ENCODE results near the gene TEX22.

Gene TEX22

GRCh38 chr14:105397350-105397931 lies 897 bp upstream of the TEX22 start:
- Histone ChIP-seq H3K9me3 (ENCODE audit: control insufficient read depth, insufficient read depth, low read depth, low read length) (no peaks in the 10 kb centered on the region), H3K36me3 (ENCODE audit: control insufficient read depth in 2 of 2, insufficient read depth in 1 of 2, low read length in 2 of 2) (peaks cover 0 to 21% of the 10 kb centered on the region in 2 experiments; a peak in 2 of 3 replicates), H3K4me1 (ENCODE audit: control insufficient read depth, insufficient read depth, low read length) (no peaks in the 10 kb centered on the region), H3K27ac (ENCODE audit: extremely low read depth, low read depth, low read length) (peak overlapping the region; percentile 79; the same call in 1 of the 2 replicates), H3K4me3 (ENCODE audit: low read depth, low read length) (no peak overlapping the region)
- TF ChIP-seq PRDM10 (tag by site-specific recombination; IDR thresholded peaks at IDR 0.05) (peak; percentile 31; the same call in 1 of the 2 replicates), ZSCAN30 (tag by site-specific recombination; IDR thresholded peaks at IDR 0.05) (no peak), ZFP37 (tag by site-specific recombination; IDR thresholded peaks at IDR 0.05) (no peak)
- POLR2A ChIA-PET, result no interaction called here
- CTCF ChIA-PET, result interaction anchor here (0.6 kb wide), 1 partner anchor 351 kb away, joined by 3 read pairs; no protein-coding TSS in a partner anchor

- no peaks in the 10 kb centered on the region for H3K9me3 ChIP-seq (ENCODE audit: control insufficient read depth, insufficient read depth, low read depth, low read length)
- peak overlapping the region; percentile 67 for H3K4me3 ChIP-seq (ENCODE audit: low read depth, low read length)
- POLR2A ChIA-PET, result interaction anchor here (1.0 kb wide), 1 partner anchor 12 kb away, joined by 3 read pairs; no protein-coding TSS in a partner anchor
- CTCF ChIA-PET, result interaction anchor here (0.7 to 1.2 kb wide), 3 partner anchors 12 to 82 kb away, joined by 3 to 4 read pairs (median 3); no protein-coding TSS in a partner anchor
- peaks cover 0 to 21% of the 10 kb centered on the region in 2 experiments; a peak in 2 of 3 replicates for H3K36me3 ChIP-seq (ENCODE audit: control insufficient read depth in 2 of 2, insufficient read depth in 1 of 2, low read length in 2 of 2)
- peak overlapping the region; percentile 79; the same call in 1 of the 2 replicates for H3K27ac ChIP-seq (ENCODE audit: extremely low read depth, low read depth, low read length)
- TF ChIP-seq KLF17 (tag by site-specific recombination; IDR thresholded peaks at IDR 0.05) (no peak), BCL6B (tag by site-specific recombination; IDR thresholded peaks at IDR 0.05) (no peak), ZIC2 (tag by site-specific recombination; IDR thresholded peaks at IDR 0.05) (0 out of 2 replicates have a peak, but pooled peaks have one; percentile 55), ZNF133 (tag by site-specific recombination; IDR thresholded peaks at IDR 0.05) (no peak), ZBTB11 (tag by site-specific recombination; conservative IDR thresholded peaks at IDR 0.05; ENCODE audit: low read depth) (peak; percentile 79; the same call in 1 of the 2 replicates), PRDM4 (tag by site-specific recombination; IDR thresholded peaks at IDR 0.05) (no peak), SP3 (tag by site-specific recombination; IDR thresholded peaks at IDR 0.05) (peak; percentile 80), ZNF658 (tag by site-specific recombination; IDR thresholded peaks at IDR 0.05) (no peak), ZNF121 (tag by site-specific recombination; IDR thresholded peaks at IDR 0.05) (no peak), ZNF394 (tag by site-specific recombination; IDR thresholded peaks at IDR 0.05; ENCODE audit: borderline replicate concordance) (0 out of 2 replicates have a peak, but pooled peaks have one; percentile 20), YY1 (tag by site-specific recombination; IDR thresholded peaks at IDR 0.05) (no peak), ZBTB8A (tag by site-specific recombination; IDR thresholded peaks at IDR 0.05) (no peak), ZBTB48 (tag by site-specific recombination; IDR thresholded peaks at IDR 0.05) (0 out of 2 replicates have a peak, but pooled peaks have one; percentile 17), KLF16 (tag by site-specific recombination; IDR thresholded peaks at IDR 0.05) (no peak), SP2 (tag by site-specific recombination; IDR thresholded peaks at IDR 0.05) (peak; percentile 70), ZNF785 (tag by site-specific recombination; IDR thresholded peaks at IDR 0.05) (no peak)
- no peaks in the 10 kb centered on the region for H3K4me1 ChIP-seq (ENCODE audit: control insufficient read depth, insufficient read depth, low read length)
These were observed 558 bp downstream of the TEX22 start for GRCh38 chr14:105398726-105399465.
